GM04503 (cell line): ENCODE data around the gene SPI1.

ENCODE experiments used
- DNase-seq: peaks from one replicate; pipeline ENCODE4 v3.0.0-alpha.2; 2012; ENCODE audit warnings: low read depth

SPI1 gene

DNA sequence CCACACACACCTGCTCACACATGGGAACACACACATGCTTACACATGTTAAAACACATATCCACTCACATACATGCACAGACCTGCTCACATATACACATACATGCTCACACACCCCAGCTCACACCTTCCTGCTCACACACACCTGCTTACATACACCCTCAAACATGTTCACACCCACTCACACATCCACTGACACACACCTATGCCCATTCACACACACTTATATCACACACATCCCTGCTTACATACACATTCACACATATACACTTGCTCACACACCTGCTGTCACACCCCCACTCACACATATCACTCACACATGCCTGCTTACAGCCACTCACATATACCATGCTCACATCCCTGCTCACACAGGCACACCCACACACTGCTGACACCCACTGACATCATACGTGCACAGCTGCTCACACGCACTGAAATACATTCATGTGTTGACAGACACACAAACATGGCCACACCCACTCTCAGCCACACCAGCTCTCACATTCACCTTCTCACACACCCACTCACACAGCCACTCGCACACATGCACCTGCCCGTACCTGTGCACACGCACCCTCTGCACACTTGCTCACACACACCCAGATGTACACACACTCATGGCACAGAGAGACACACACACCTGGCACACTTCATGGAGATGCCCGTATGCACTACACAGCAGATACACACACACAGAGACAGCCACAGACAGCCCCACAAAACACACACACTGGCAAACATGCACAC, 20.2 kb downstream of the SPI1 start:
- no peak for DNase-seq

DNA sequence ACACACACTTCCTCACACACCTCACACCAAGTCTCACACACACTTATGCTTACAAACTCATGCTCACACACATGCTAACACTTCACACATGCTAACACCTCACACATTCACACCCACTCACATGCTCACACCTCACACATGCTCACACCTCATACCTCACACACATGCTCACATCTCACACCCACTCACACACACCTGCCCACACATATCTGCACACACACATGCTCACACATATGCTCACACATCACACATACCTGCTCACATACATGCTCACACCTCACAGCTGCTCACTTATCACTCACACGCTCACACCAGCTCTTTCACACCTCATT, 21.4 kb downstream of the SPI1 start:
- DNase-seq: no peak

DNA sequence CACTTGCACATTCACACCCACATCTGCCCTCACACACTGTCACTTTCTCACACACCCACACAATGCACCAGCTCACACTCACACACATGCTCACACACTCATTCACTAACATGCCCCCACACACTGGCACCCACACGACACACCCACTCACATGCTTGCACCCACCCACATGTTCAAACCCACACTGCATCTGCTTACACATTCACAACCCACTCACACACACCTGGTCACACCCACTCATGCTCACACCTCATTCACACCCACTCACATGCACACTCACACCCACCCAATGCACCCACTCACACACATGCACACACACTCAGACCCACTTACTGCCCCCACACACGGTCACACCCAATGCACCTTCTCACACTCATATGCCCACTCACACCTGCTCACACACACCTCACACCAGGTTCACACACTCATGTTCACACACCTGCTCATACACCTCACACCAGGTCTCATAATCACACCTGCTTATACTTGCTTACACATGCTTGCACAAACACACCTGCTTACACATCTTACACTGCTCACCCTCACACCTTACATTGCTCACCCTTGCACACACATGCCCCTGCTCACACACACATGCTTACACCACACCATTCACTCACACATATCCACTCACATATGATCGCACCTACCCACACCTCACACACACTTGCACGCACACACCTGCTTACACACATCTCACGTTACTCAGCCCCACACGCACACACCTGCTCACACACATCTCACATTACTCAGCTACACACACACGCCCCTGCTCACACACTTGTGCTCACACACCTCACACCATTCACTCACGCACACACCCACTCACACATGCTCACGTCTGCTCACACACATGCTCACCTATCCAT, 22.0 kb downstream of the SPI1 start:
- no peak for DNase-seq

DNA sequence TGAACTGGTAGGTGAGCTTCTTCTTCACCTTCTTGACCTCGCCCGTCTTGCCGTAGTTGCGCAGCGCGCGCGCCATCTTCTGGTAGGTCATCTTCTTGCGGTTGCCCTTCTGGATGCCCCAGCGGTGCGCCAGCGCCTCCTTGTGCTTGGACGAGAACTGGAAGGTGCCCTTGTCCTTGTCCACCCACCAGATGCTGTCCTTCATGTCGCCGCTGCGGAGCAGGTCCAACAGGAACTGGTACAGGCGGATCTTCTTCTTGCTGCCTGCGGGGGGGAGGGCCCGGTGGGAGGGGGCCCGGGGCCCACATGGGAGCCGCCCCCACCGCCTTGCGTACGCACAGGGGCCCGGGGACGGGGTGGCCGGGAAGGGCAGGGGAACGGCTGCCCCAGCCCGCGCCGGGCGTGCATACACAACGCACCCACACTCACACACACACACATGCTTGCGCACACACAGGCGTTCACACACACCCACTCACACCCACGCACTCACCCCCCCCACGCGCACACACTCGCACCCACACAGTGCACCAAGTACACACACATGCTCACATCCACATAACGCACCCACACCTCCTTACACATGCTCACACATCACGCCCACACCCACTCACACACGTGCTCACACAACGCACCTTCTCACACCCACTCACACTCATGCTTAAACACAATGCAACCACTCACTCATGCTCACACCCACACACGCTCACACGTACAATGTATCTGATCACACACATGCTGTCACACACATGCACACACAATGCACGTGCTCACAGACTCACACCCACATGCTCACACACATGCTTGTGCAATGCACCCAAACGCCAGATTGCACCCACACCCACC, 22.8 kb downstream of the SPI1 start:
- DNase-seq: peak; percentile 39

DNA sequence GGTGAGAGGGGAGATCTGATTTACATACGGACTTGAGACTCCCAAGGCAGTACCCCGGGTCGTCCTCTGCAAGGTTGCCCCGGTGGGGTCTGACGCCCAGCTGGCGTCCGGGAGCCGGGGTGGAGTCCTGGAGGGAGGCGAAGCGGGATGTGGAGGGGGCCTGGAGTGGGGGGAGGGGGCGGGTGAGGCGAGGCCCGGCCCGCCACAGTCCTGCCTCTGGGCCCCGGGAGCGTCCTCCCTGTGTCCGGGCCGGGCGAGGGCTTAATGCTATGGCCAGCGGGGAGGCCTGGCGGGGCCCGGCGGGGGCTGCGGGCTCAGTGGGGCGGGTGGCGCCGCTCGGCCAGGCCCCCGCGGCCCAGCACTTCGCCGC, 23.4 kb downstream of the SPI1 start:
- DNase-seq: no peak

DNA sequence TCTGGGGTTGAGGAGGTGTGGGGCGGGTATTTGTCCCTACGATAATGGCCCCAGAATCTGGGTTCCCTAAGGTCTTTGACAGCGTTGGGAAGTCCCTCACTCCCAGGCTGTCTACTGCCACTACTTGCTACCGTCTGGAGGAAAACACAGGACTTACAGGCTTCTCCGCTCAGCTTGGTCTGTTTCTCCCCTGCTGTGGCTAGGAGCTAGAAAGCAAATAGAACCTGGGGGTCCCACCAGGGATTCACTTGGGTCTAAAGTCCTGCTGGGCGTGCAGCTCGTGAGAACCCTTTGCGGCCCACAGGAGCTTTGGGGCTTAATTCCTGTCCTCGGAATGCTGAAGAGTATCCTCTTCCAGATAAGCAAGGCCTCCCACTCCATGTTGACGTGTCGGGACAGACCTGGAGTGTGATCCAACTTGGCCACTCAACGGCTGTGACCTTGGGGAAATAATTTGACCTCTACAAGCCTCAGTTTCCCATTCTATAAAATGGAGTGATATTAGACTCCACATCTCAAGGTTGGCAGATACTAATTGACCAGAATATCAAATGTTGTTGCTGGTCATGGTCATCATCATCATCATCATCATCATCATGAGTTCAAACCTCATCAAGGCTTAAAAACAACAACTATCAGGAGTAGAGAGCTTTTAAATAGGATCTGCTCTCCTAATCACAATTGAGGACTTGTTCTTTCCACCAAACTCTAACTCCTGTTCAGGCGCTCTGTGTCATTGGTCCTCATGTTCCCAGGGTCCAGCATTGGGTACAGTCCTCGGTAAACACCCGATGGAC, 24.2 kb downstream of the SPI1 start:
- DNase-seq: no peak

DNA sequence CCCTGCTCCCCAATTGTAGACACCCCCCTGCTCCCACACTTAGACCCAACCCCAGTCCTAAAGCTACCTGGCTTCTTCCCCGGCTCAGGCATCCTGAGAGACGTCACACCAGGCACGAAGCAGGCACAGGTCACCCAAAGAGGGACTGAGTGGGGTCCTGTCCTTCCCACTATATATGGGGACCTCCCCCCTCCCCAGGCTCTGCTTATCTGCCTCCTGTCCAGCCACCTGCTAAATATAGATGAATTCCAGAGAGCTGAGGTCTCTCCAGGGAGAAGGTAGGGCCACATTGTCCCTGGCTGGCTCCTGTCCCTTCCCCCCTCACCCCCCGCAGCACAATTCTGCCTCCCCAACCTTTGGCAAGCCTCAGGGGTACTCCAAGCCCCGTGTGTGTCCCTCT, 25.8 kb downstream of the SPI1 start, which contains the start of gene MYBPC3:
TSS of gene MYBPC3 (minus strand) at position 147 of the 400 bp plus-strand sequence. CDS start at position 92, 55 bp downstream.
- no peak for DNase-seq

DNA sequence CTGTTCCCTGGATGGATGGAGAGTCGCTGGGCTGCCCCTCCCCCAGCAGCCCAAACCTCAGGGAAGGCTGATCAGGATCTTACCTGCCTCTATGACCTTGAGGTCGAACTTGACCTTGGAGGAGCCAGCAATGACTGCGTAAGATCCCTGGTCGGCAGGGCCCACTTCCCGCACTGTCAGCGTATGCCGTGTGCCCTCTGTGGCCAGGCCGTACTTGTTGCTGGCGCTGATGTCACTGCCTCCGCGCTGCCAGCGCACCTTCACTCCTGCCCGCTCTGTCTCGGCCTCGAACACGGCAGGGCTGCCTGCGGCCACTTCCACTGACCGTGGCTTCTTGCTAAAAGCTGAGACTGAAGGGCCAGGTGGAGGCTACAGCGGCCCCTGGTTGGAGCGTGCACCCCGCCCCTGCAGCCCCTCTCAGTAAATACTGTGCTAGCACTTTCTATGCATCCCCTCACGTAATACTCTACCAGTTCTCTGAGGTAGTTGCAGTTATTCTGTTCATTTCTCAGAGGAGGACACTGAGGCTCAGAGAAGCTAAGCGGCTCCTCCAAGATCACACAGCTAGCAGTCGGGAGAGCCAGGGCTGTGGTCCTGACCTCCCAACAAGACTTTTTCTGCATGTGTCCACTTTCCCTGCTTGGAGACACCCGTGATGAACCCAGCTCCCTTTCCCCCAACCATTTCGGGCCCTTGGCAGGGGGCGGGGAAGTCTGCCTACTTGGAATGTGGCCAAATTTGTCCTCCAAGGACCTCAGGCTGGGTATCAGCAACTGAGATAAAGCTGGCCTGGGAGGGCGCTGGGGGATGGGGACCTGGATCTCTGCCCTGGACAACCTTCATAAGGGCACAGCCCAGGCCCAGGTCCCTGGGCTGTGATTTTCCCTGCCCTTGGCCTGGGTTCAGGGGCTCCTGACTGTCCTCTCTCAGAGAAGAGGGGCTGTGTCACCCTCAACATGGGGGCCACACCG, 26.9 kb downstream of the SPI1 start:
- DNase-seq: no peak

DNA sequence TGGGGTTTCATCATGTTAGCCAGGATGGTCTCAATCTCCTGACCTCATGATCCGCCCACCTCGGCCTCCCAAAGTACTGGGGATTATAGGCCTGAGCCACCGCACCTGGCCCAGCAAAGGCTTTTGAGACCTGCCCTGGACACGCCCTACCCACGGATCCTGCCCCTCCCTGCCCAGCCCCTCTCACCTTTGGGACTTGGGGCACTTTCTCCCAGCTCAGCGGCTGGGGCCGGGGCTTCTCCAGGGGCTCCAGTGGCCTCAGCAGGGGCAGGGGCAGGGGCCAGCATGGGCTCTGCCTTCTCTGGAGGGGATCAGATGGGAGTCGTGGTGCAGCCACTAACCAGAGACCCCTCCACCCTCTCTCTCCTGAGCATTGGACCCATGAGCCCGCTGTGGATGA, 28.0 kb downstream of the SPI1 start:
- no peak for DNase-seq

DNA sequence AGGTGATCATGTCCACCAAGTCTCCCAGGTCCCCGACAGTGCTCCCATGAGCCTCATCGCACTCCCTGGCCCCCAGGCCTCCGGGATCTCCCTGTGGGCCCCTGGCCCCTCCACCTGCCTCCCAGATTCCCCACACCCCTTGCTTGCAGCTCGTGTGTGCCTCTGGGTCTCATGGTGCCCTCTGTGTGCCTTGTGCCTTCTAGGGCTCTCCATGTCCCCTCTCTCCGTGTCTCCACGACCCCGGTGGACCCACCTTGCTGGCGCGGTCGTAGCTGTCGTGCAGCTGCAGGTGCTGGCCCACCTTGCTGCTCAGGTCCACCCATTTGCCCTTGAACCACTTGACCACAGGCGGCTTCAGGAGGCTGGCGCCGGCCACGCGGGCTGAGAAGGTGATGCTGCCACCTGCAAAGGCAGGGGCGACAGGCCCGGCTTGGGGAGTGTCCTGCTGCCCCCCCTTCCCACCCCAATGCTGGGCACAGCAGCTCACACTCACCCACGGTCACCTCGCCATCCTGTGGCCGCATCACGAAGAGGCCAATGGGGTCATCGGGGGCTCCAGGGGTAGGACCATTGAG, 28.7 kb downstream of the SPI1 start:
- DNase-seq: no peak

DNA sequence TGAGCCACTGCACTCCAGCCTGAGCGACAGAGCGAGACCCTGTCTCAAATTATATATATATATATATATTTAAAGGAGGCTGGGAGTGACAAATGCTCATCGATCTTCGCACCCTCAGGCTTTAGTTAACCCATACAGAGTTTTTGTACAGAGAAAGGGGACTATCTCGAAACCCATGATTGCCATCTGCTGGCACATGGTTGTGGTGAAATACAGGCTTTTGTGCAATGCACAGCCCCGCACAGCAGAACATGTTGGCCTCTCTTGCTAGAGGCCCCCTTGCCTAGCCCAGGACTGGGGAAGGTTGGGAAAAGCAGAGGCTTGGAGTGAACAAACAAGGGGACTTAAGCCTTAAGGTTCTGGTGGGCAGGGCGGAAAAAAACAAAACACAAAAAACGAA, 29.5 kb downstream of the SPI1 start:
- no peak for DNase-seq

DNA sequence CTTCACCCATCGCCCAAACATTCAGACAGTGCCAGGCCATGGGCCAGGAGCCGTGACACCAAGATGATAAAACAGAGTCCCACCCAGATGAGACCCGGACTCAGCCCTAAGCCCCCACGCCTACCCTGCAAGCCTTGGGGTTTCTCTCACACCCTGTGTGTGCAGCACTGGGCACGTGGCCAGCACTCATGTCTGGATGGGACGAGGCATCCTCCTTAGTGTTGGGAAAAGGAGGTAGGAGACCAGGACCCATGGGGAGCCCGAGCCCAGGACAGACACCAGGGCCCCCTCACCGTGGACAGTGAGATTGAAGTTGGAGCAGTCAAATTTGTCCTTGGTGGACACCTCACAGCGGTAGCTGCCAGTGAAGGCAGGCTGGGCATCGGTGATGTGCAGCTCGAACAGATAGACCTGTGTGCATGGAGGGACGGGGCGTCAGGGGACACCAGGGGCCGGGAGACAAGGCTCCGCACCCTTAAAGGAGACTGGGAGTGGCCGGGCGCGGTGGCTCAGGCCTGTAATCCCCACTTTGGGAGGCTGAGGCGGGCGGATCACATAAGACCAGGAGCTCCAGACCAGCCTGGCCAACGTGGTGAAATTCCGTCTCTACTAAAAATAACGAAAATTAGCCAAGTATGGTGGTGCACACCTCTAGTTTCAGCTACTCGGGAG, 30.1 kb downstream of the SPI1 start:
- no peak for DNase-seq

DNA sequence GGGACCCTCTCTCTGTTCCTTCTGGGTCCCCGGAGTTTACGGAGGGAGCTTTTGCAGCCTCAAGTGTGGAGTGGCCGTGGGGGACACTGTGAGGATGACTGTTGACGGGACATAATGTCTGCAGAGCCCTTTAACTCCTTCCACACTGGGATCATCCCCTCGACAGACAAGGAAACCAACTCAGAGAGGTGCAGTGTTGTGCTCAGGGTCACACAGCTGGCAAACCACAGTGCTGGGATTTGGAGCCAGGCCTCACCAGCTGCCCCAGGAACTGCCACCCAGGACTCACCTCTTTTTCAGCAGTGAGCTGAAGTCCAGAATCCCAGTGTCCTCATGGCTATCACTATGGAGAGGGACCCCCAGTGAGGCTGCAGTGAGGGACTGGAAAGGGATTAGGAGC, 31.2 kb downstream of the SPI1 start:
- no peak for DNase-seq

DNA sequence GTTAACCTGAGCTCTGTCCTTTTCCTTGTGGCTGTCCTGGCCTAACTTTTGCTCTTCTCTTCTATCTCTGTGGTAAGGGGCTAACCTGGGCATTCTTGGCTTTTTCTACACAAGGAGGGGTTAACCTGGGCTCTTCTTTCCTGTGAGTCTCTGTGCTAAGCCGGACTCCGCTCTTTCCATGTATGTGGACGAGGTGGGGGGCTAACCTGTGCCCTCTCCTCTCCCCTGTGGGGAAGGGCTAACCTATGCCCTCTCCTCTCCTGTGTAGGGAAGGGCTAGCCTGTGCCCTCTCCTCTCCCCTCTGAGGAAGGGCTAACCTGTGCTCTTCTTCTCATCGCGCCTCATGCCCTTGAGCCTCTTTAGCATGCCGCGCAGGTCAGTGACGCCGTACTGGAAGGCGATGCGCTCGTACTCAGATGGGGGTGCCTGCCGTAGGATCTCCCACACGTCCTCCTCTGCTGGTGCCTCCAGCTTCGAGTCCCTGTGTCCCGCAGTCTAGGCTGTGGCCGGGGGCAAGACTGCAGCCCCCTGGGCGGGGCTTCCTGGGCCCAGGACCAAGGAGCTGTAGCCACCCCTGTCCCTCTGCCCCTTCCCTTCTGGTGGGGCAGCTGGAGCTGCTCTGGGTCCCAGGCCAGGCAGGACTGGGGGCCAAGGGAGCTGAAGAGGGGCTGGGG, 32.3 kb downstream of the SPI1 start:
- no peak for DNase-seq

DNA sequence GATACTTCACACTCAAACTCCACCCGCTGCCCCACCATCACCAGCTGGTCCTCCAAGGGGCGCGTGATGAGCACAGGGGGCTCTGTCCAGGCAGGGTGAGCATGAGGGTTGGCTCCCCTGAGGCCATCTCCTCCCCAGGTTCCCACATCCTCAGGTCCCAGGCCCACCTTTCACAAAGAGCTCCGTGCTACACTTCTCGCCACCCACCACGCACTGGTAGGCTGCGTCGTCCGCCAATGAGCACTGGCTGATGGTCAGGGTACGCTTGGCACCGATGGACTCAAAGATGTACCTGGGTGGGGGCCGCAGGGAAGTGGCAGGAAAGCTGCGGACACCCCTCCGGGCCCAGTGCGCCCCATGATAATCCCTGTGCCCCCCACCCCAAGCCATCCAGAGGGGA, 35.5 kb downstream of the SPI1 start:
- no peak for DNase-seq

DNA sequence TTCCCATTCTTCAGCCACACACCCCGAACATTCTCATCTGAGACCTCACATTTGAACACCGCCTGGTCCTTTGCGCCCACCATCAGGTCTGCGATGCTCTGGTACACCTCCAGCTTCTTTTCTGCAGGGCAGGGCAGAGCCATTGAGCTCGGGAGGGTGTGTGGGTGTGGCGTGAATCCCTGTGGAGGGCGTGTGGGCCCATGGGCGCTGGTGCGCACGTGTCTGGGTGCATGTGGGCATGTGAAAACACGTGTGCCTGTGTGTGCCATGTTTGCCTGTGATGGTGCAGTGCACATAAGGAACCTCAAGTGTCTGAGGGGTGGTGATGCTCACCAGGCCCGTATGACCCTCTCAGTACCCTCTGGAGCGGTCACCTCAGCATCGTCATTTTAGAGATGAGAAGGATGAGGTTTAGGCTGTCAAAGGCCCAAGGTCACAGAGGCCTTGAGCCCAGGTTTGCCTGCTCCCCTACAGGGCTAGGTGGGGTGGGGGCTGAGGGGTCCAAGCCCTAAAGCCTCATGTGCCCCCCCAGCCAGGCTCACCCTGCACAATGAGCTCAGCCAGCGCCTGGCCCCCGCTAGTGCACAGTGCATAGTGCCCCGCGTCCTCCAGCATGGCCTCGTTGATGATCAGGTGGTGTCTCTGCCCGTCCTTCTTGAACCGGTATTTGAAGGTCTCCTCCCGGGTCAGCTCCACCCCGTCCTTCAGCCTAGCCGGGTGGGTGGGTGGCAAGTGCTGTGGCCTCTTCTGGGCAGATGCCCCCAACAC, 36.1 kb downstream of the SPI1 start:
- DNase-seq: no peak

DNA sequence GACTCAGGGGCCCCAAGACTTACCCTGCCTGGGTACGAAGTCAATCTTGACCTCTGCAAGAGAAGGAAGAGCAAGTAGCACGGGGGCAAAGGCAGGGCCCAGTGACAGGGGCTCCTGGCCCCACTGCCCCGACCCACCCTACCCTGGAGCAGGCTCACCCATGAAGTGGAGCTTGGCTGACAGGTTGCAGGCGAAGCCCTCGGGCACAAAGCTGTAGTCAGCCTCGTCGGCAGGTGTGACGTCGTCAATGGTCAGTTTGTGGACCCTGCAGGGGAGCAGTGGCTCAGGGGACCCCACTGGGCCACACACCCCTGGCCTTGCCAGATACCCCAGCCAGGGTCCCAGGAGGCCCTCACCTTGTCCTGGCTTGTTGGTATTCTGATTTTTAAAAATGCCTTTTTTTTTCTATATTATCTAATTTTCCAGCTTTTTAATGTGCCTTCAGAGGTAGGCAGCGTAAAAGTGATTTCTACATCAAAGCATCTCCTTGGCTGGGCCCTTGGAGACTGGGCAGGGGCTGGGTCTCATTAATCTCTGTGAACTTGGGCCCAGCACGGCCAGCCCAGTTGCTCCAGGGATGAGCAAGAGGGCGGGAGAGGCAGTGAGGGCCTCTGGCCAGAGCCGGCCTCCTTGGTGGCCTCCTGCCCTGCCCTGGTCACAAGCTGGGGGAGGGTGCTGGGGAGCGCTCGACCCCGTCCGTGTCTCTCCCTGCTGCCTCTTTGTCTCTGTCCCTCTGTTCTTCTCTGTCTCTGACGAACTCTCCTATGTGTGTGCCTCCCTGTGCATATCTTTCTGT, 37.2 kb downstream of the SPI1 start:
- no peak for DNase-seq

DNA sequence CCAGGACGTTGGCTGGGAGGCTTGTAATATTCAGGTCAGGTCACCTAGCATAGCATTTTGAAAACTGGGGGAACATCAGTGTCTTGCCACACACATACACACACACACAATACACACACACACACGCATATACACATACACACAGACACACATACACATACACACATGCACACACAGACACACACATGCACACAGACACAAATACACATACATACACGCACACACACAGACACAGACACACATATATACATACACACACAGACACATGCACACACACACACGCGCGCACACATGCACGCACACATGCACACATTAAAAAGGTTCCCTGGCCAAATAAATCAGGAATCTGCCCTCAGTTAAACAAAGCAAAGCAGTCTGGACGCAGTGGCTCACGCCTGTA, 38.3 kb downstream of the SPI1 start:
- no peak for DNase-seq
